ENCODE measurements around the gene COPE.

- TF ChIP-seq CTCF (IDR thresholded peaks at IDR 0.05) (no peak), TCF7L2 (IDR thresholded peaks at IDR 0.05; ENCODE audit: low read depth, low read length) (no peak)
Measured at GRCh38 chr19:18867199-18867598, 52.0 kb downstream of the COPE start.

All from Panc1 (cell line).